Left ventricle myocardium inferior (tissue), 1 donor: ENCODE measurements around the gene SYCP2L. TPM values are rescaled to one million over a fixed set of nuclear protein-coding genes. Genes with fewer than 3 reads are reported as not detected.
"Not testable (repeated sequence)": the region's sequence is repeated elsewhere in the genome, so short reads cannot be mapped to it uniquely, and the experiment has no call there.

ENCODE experiments used
- DNase-seq: peaks from one replicate; pipeline ENCODE4 v3.0.0-alpha.2; 2020
- H3K27ac ChIP-seq: fragments of 200-600 bp; replicated peaks from 2 replicates; pipeline ENCODE4 v1.8.0; 2021
- H3K27me3 ChIP-seq: fragments of 200-600 bp; 2 replicates; pipeline ENCODE4 v1.8.0; 2021; ENCODE audit warnings: low read depth
- H3K36me3 ChIP-seq: fragments of 200-600 bp; 2 replicates; pipeline ENCODE4 v1.8.0; 2021
- H3K4me1 ChIP-seq: fragments of 200-600 bp; 2 replicates; pipeline ENCODE4 v1.8.0; 2021
- H3K4me3 ChIP-seq: fragments of 200-600 bp; 2 replicates; pipeline ENCODE4 v1.8.0; 2021; ENCODE audit warnings: mild to moderate bottlenecking, moderate library complexity
- H3K9me3 ChIP-seq: fragments of 200-600 bp; replicated peaks from 2 replicates; pipeline ENCODE4 v1.8.0; 2021
- CTCF ChIP-seq: fragments of 200-600 bp; IDR thresholded peaks from 2 replicates; pipeline ENCODE4 v1.8.0; 2021; ENCODE audit warnings: antibody characterized with exemption, mild to moderate bottlenecking, borderline replicate concordance
- intact Hi-C: fragments of 100-400 bp; cut with micrococcal nuclease; formaldehyde crosslinking; loops from one replicate; pipeline ENCODE4 v1.11.0; 2022
- total RNA-seq: library from RNA; stranded (reverse); fragmentation: NEBNext Ultra II Directional; extraction: Animal tissue kit (Norgen Biotek cat#: 25700); gene quantifications from one replicate; pipeline ENCODE4 v1.2.1, GENCODE V29; 2021
- donor health status: DM: no; HTN: yes; CAD: no; lungs with severe emphysema.

The SYCP2L gene
- total RNA-seq, 1 donor from 2014 or later = 0.33 TPM

GRCh38 chr6:10972196-10972595, 85.3 kb downstream of the SYCP2L start:
- DNase-seq = no peak
- Histone ChIP-seq H3K27me3 (no peaks in the 10 kb centered on the region), H3K4me1 (no peaks in the 10 kb centered on the region), H3K27ac (no peak overlapping the region), H3K36me3 (no peaks in the 10 kb centered on the region), H3K9me3 (peaks cover 5% of the 10 kb centered on the region), H3K4me3 (no peak overlapping the region)
- no peak for TF ChIP-seq CTCF
- intact Hi-C loops = no loop called here

- H3K4me3 ChIP-seq = no peak overlapping the region
- no peaks in the 10 kb centered on the region for H3K9me3 ChIP-seq
- H3K4me1 ChIP-seq = no peaks in the 10 kb centered on the region
- no peaks in the 10 kb centered on the region for H3K36me3 ChIP-seq
- no peak for DNase-seq
- H3K27ac ChIP-seq = no peak overlapping the region
- no peak for TF ChIP-seq CTCF
- no peaks in the 10 kb centered on the region for H3K27me3 ChIP-seq
- intact Hi-C loops = no loop called here
These were observed 89.7 kb downstream of the SYCP2L start for GRCh38 chr6:10976571-10976970.

- TF ChIP-seq CTCF = no peak
- intact Hi-C loops = no loop called here
- Histone ChIP-seq H3K36me3 (no peaks in the 10 kb centered on the region), H3K9me3 (no peaks in the 10 kb centered on the region), H3K27me3 (no peaks in the 10 kb centered on the region), H3K27ac (no peak overlapping the region), H3K4me1 (no peaks in the 10 kb centered on the region), H3K4me3 (no peak overlapping the region)
- DNase-seq = no peak
These were observed 90.5 kb downstream of the SYCP2L start for GRCh38 chr6:10977231-10977968.

- Histone ChIP-seq H3K4me1 (no peaks in the 10 kb centered on the region), H3K4me3 (no peak overlapping the region), H3K36me3 (no peaks in the 10 kb centered on the region), H3K27ac (no peak overlapping the region), H3K27me3 (peaks cover 3% of the 10 kb centered on the region), H3K9me3 (no peaks in the 10 kb centered on the region)
- TF ChIP-seq CTCF = no peak
- intact Hi-C loops = no loop called here
- no peak for DNase-seq
These were observed 92.8 kb downstream of the SYCP2L start for GRCh38 chr6:10979603-10980002.

- peaks cover 6% of the 10 kb centered on the region for H3K9me3 ChIP-seq
- no peak for TF ChIP-seq CTCF
- DNase-seq = no peak
- no peak overlapping the region for H3K4me3 ChIP-seq
- intact Hi-C loops = no loop called here
- no peaks in the 10 kb centered on the region for H3K36me3 ChIP-seq
- H3K27me3 ChIP-seq = peaks cover 3% of the 10 kb centered on the region
- no peaks in the 10 kb centered on the region for H3K4me1 ChIP-seq
- H3K27ac ChIP-seq = no peak overlapping the region
These were observed 94.6 kb downstream of the SYCP2L start for GRCh38 chr6:10981409-10981808.

- H3K27me3 ChIP-seq, H3K36me3 ChIP-seq, H3K4me1 ChIP-seq, intact Hi-C loops, H3K9me3 ChIP-seq, H3K27ac ChIP-seq, H3K4me3 ChIP-seq, DNase-seq: not testable (repeated sequence)
These were observed 98.1 kb downstream of the SYCP2L start for GRCh38 chr6:10984959-10985358.
